K562 (cell line): ENCODE data around the gene RASD2. TPM values are rescaled to one million over a fixed set of nuclear protein-coding genes. Genes with fewer than 3 reads are reported as not detected.

Experiments used
- ATAC-seq: fragments of 200-7000 bp; cut with Tn5 transposase; 3 replicates; pipeline ENCODE4 v1.9.1; 2020; ENCODE audit warnings: moderate library complexity
- BruUV-seq: library from RNA; stranded (reverse); fragments of 400-500 nt; replicated peaks from 2 replicates; lab custom pipeline; 2021; lab: Mats Ljungman, UMichigan
- CTCF ChIA-PET: fragments of 300-600 bp; formaldehyde crosslinking; extraction: SDS; loops from one replicate; lab custom pipeline; 2021; ENCODE audit warnings: low intra/inter-chr PET ratio; lab: Yijun Ruan, JAX
- POLR2A ChIA-PET: fragments of 300-600, 350-650 bp; sonication (Branson Sonifier 250); formaldehyde crosslinking; extraction: SDS; loops from one replicate; lab custom pipeline; 2021; ENCODE audit warnings: antibody characterized with exemption, inconsistent platforms; lab: Yijun Ruan, JAX
- DNase-seq, 4 experiments: peaks; one replicate each; pipeline versions ENCODE4 v3.0.0 to v3.0.0-alpha.2; 2011 to 2018; ENCODE audit warnings: low spot score in 3 of 4, mixed read lengths in 3 of 4; ENCODE audit errors: extremely low read depth in 1 of 4
- FAIRE-seq: peaks from 2 replicates; lab custom pipeline; 2011; peaks lifted over from hg19 to GRCh38; lab: Jason Lieb, UNC
- H2AFZ ChIP-seq: 2 replicates; pipeline ENCODE4 v1.6.0; 2011; ENCODE audit warnings: low read depth, low read length, control low read depth, inconsistent platforms
- H3K27ac ChIP-seq: fragments of 200-600 bp; 3 replicates; pipeline ENCODE4 v1.8.0; 2011; ENCODE audit warnings: low read depth, mild to moderate bottlenecking, control low read depth, inconsistent platforms, low read length, moderate library complexity, mixed read lengths; ENCODE audit errors: extremely low read depth
- H3K27me3 ChIP-seq, 2 experiments: fragments of 300-600 bp in 1 of 2; 2 replicates in 1 of 2; 3 replicates in 1 of 2; pipeline versions ENCODE4 v1.6.0 to v1.8.0; 2011; ENCODE audit warnings: inconsistent platforms in 2 of 2, low read length in 2 of 2, mild to moderate bottlenecking in 1 of 2, mixed read lengths in 1 of 2, moderate library complexity in 1 of 2; ENCODE audit not compliant: control insufficient read depth in 2 of 2, insufficient read depth in 2 of 2
- H3K36me3 ChIP-seq: fragments of 300-600 bp; 3 replicates; pipeline ENCODE4 v1.8.0; 2011; ENCODE audit warnings: mild to moderate bottlenecking, low read length, inconsistent platforms; ENCODE audit not compliant: control insufficient read depth, insufficient read depth
- H3K4me1 ChIP-seq, 2 experiments: fragments of 200-600 bp in 1 of 2; replicated peaks in 1 of 2; 2 replicates in 1 of 2; 3 replicates in 1 of 2; pipeline versions ENCODE4 v1.5.1 to v1.8.0; 2011; ENCODE audit warnings: inconsistent platforms in 2 of 2, low read length in 2 of 2, mild to moderate bottlenecking in 1 of 2, mixed read lengths in 1 of 2, moderate library complexity in 1 of 2; ENCODE audit not compliant: control insufficient read depth in 2 of 2, insufficient read depth in 2 of 2
- H3K4me2 ChIP-seq: 2 replicates; pipeline ENCODE4 v1.6.1; 2011; ENCODE audit warnings: low read length, control low read depth, inconsistent platforms, mixed read lengths; ENCODE audit not compliant: insufficient read depth
- H3K4me3 ChIP-seq: fragments of 200-600 bp; sonication (generic), shearing (Covaris generic); 2 replicates; pipeline ENCODE4 v1.5.1; 2016; ENCODE audit warnings: control low read depth, inconsistent platforms
- H3K79me2 ChIP-seq: fragments of 200-600 bp; 3 replicates; pipeline ENCODE4 v1.8.0; 2011; ENCODE audit warnings: low read length, inconsistent platforms; ENCODE audit not compliant: control insufficient read depth, insufficient read depth
- H3K9ac ChIP-seq, 2 experiments: 2 replicates each; pipeline versions ENCODE4 v1.6.0 to v1.6.1; 2011; ENCODE audit warnings: low read depth in 2 of 2, low read length in 2 of 2, control low read depth in 1 of 2, inconsistent platforms in 1 of 2, mild to moderate bottlenecking in 1 of 2, mixed read lengths in 1 of 2; ENCODE audit not compliant: insufficient read depth in 1 of 2
- H3K9me1 ChIP-seq: one replicate; pipeline ENCODE4 v1.6.0; 2011; ENCODE audit warnings: inconsistent platforms, mild to moderate bottlenecking, low read length, moderate library complexity; ENCODE audit not compliant: control insufficient read depth, insufficient read depth
- H3K9me3 ChIP-seq: replicated peaks from 2 replicates; pipeline ENCODE4 v1.5.1; 2011; ENCODE audit warnings: low read depth, low read length, inconsistent platforms; ENCODE audit not compliant: control insufficient read depth, insufficient read depth
- H4K20me1 ChIP-seq: replicated peaks from 2 replicates; pipeline ENCODE4 v1.6.1; 2011; ENCODE audit warnings: low read length, inconsistent platforms, mixed read lengths; ENCODE audit not compliant: control insufficient read depth, insufficient read depth
- BRD4 ChIP-seq: fragments of 200-600 bp; sonication (generic); IDR thresholded peaks from 2 replicates; pipeline ENCODE4 v1.6.1; 2017; ENCODE audit warnings: inconsistent platforms
- CXXC5 ChIP-seq: fragments of 250-450 bp; sonication (Bioruptor Pico); IDR thresholded peaks from 2 replicates; pipeline ENCODE4 v1.8.0; 2022; ENCODE audit warnings: inconsistent platforms, mild to moderate bottlenecking, moderate library complexity
- DNMT1 ChIP-seq: fragments of 450-650 bp; IDR thresholded peaks from 2 replicates; pipeline ENCODE4 v1.6.1; 2016; ENCODE audit warnings: antibody characterized with exemption, mild to moderate bottlenecking
- GABPA ChIP-seq: fragments of 200-800 bp; sonication (Bioruptor generic); conservative IDR thresholded peaks from 2 replicates; pipeline ENCODE4 v1.6.1; 2016; ENCODE audit warnings: low read depth, missing genetic modification characterization, missing compliant biosample characterization
- HCFC1 ChIP-seq: IDR thresholded peaks from 2 replicates; pipeline ENCODE4 v1.6.1; 2012; ENCODE audit warnings: low read depth, low read length, improper control_type of control experiment
- HSF4 ChIP-seq: fragments of 250-450 bp; sonication (Bioruptor Pico); IDR thresholded peaks from 2 replicates; pipeline ENCODE4 v2.1.2; 2022; ENCODE audit warnings: mild to moderate bottlenecking, moderate library complexity, borderline replicate concordance
- L3MBTL2 ChIP-seq: fragments of 450-650 bp; IDR thresholded peaks from 2 replicates; pipeline ENCODE4 v1.6.1; 2016; ENCODE audit warnings: mild to moderate bottlenecking, moderate library complexity
- MAFF ChIP-seq: IDR thresholded peaks from 2 replicates; pipeline ENCODE4 v1.6.1; 2012; ENCODE audit warnings: low read length, improper control_type of control experiment
- MCM7 ChIP-seq, 2 experiments: fragments of 450-650 bp; IDR thresholded peaks; 2 replicates each; pipeline ENCODE4 v1.6.1; 2016 to 2018
- PRMT5 ChIP-seq: sonication (generic); formaldehyde crosslinking; IDR thresholded peaks from 2 replicates; pipeline ENCODE4 v1.5.0; 2020; ENCODE audit warnings: missing genetic modification reagents
- SIRT6 ChIP-seq: IDR thresholded peaks from one replicate; pipeline ENCODE4 v1.6.1; 2012; ENCODE audit warnings: low read depth, mild to moderate bottlenecking, control low read depth, inconsistent platforms, low read length, moderate library complexity
- SMARCC2 ChIP-seq: fragments of 450-650 bp; IDR thresholded peaks from 2 replicates; pipeline ENCODE4 v1.6.1; 2017; ENCODE audit warnings: antibody characterized with exemption, moderate library complexity, mild to moderate bottlenecking, low read depth
- TCF3 ChIP-seq: sonication (generic); formaldehyde crosslinking; IDR thresholded peaks from 2 replicates; pipeline ENCODE4 v1.4.0; 2020; ENCODE audit warnings: mild to moderate bottlenecking, missing genetic modification reagents
- TCFL5 ChIP-seq: fragments of 250-450 bp; sonication (Bioruptor Pico); conservative IDR thresholded peaks from 2 replicates; pipeline ENCODE4 v1.6.1; 2021; ENCODE audit warnings: mild to moderate bottlenecking, moderate library complexity, matching md5 sums
- U2AF1 ChIP-seq: fragments of 200-400 bp; formaldehyde crosslinking; optimal IDR thresholded peaks from 2 replicates; pipeline ENCODE3; 2017; ENCODE audit warnings: mild to moderate bottlenecking, low read depth, low read length, moderate library complexity
- USF1 ChIP-seq: sonication (generic); formaldehyde crosslinking; IDR thresholded peaks from 2 replicates; pipeline ENCODE4 v1.9.0; 2022; ENCODE audit warnings: mild to moderate bottlenecking, missing genetic modification reagents
- ZNF668 ChIP-seq: fragments of 250-450 bp; sonication (Bioruptor Pico); IDR thresholded peaks from 2 replicates; pipeline ENCODE4 v1.8.0; 2022; ENCODE audit warnings: mild to moderate bottlenecking, inconsistent platforms
- WGBS: fragments of 100-300 bp; shearing (Covaris generic); methylation state at CpG from one replicate; pipeline ENCODE4 v1.1.6; 2016; ENCODE audit warnings: low coverage, mixed read lengths; ENCODE audit not compliant: insufficient coverage; ENCODE audit errors: missing lambda C conversion rate; 5-methylcytosine and 5-hydroxymethylcytosine counted together
- in situ Hi-C: fragments of 300-500 bp; cut with MboI; formaldehyde crosslinking; loops from 4 replicates; pipeline ENCODE4 v1.15.0; 2018; ENCODE audit warnings: inconsistent platforms, mixed read lengths
- intact Hi-C: fragments of 100-400 bp; cut with micrococcal nuclease; formaldehyde crosslinking; loops from 2 replicates; pipeline ENCODE4 v1.14.2; 2022
- polyA plus RNA-seq, 8 experiments: library from polyadenylated mRNA; depleted of rRNA in 4 of 8; stranded (reverse) in 5 of 8; unstranded in 3 of 8; fragments of >200 nt; fragmentation: Nextera tagmentation in 2 of 8; fragmentation: Illumina TruSeq in 1 of 8; extraction: Ambion mirVana in 2 of 8; extraction: Trizol in 1 of 8; gene quantifications; 2 replicates each; pipeline versions ENCODE4 v1.2.1 to v1.2.3, GENCODE V29; 2011 to 2014; ENCODE audit warnings: inconsistent platforms in 1 of 8, missing spikeins in 1 of 8
- total RNA-seq, 7 experiments: library from RNA; depleted of rRNA in 6 of 7; stranded (reverse); fragments of >200 nt in 6 of 7; fragmentation: Illumina TruSeq in 2 of 7; extraction: Trizol in 2 of 7; gene quantifications; 2 replicates each; pipeline versions ENCODE4 v1.2.1 to v1.2.3, GENCODE V29; 2011 to 2021; ENCODE audit warnings: low replicate concordance in 1 of 7
- TF ChIP-seq, protein P1 (sequence below): sonication (generic); formaldehyde crosslinking; IDR thresholded peaks from 2 replicates; pipeline ENCODE4 v1.8.0; 2022; ENCODE audit warnings: missing genetic modification reagents, mild to moderate bottlenecking, borderline replicate concordance

RASD2 gene
- total and polyA plus RNA-seq, 9 of the 15 experiments (the other 6 are each of a cell fraction or from before 2014, with no cell fraction given), result 0.05 TPM; not detected in 8

GRCh38 chr22:35554297-35554845 lies 13.7 kb downstream of the RASD2 start:
- H3K9me1 ChIP-seq, result no peaks in the 10 kb centered on the region
- H3K27me3 ChIP-seq, result peaks cover 9 to 57% of the 10 kb centered on the region in 2 experiments; a peak in 4 of 5 replicates
- WGBS, result 0% methylated on average over 9 of the region's 10 CpGs
- DNase-seq, result no peak
- intact Hi-C loops (no loop called here), in situ Hi-C loops (no loop called here)
- no peaks in the 10 kb centered on the region for H3K36me3 ChIP-seq
- H3K4me3 ChIP-seq, result no peak overlapping the region
- no peak overlapping the region for H3K9ac ChIP-seq
- H3K4me2 ChIP-seq, result no peak overlapping the region
- H3K79me2 ChIP-seq, result no peaks in the 10 kb centered on the region
- BruUV-seq, result no TSS peak
- no peak overlapping the region for H3K27ac ChIP-seq
- H2AFZ ChIP-seq, result no peak overlapping the region
- H3K9me3 ChIP-seq, result no peaks in the 10 kb centered on the region; the same call in 1 of the 2 replicates
- no peak for FAIRE-seq
- peaks cover 5% of the 10 kb centered on the region; the same call in 1 of the 2 replicates for H4K20me1 ChIP-seq
- POLR2A ChIA-PET, result interaction anchor here (0.6 kb wide), 1 partner anchor 502 kb away, joined by 3 read pairs; no protein-coding TSS in a partner anchor
- ATAC-seq, result no peak
- no peak for TF ChIP-seq ZNF668 (CRISPR knock-in tag)
- TF ChIP-seq U2AF1, result no peak
- TF ChIP-seq SMARCC2, result no peak
- TF ChIP-seq BRD4, result no peak
- TF ChIP-seq TCF3 (CRISPR knock-in tag), result no peak
- TF ChIP-seq CXXC5, result no peak
- no peak for TF ChIP-seq PRMT5 (CRISPR knock-in tag)
- TF ChIP-seq DNMT1, result no peak
- TF ChIP-seq SIRT6, result no peak
- TF ChIP-seq USF1 (CRISPR knock-in tag), result no peak
- TF ChIP-seq MAFF, result no peak
- no peak for TF ChIP-seq L3MBTL2
- TF ChIP-seq HSF4 (CRISPR knock-in tag), result no peak
- TF ChIP-seq MCM7 (IDR thresholded peaks at IDR 0.05), result no peak
- TF ChIP-seq TCFL5 (CRISPR knock-in tag), result no peak
- TF ChIP-seq HCFC1, result no peak
- TF ChIP-seq, protein P1, sequence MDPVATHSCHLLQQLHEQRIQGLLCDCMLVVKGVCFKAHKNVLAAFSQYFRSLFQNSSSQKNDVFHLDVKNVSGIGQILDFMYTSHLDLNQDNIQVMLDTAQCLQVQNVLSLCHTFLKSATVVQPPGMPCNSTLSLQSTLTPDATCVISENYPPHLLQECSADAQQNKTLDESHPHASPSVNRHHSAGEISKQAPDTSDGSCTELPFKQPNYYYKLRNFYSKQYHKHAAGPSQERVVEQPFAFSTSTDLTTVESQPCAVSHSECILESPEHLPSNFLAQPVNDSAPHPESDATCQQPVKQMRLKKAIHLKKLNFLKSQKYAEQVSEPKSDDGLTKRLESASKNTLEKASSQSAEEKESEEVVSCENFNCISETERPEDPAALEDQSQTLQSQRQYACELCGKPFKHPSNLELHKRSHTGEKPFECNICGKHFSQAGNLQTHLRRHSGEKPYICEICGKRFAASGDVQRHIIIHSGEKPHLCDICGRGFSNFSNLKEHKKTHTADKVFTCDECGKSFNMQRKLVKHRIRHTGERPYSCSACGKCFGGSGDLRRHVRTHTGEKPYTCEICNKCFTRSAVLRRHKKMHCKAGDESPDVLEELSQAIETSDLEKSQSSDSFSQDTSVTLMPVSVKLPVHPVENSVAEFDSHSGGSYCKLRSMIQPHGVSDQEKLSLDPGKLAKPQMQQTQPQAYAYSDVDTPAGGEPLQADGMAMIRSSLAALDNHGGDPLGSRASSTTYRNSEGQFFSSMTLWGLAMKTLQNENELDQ (CRISPR knock-in tag), result no peak
- no peak for TF ChIP-seq GABPA
- TF ChIP-seq, all 486 proteins: peak for 0
- CTCF ChIA-PET, result no interaction called here
- peaks cover 3 to 20% of the 10 kb centered on the region in 2 experiments; a peak in 3 of 5 replicates for H3K4me1 ChIP-seq
